Measurements from ENCODE around the gene FAM200C. TPM values are rescaled to one million over a fixed set of nuclear protein-coding genes. Genes with fewer than 3 reads are reported as not detected.

FAM200C gene
- polyA plus RNA-seq, 4 donors: 0.27 to 4.9 (median 1.6) TPM

DNA sequence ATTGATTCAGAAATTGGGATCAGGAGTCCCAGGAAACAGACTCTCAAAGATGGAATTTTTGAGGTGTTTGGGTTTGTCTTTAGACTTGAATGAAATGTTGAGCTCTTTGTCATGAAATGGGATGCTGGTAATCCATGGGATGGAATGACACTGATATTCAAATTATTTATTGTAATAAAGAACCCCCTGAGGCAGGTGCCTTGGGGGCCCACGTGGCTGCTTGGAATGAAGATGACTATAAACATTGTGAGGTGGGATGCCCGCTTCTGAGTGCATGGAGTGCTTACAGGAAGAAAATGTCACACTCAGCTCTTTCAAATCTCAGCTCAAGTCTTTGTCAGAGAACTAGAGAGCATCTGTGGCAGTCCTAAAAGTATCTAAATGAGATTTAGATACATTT, 19.8 kb downstream of the FAM200C start:
- Histone ChIP-seq H3K36me3 (ENCODE audit: control insufficient read depth in 3 of 3, insufficient read depth in 2 of 3, low read depth in 1 of 3, low read length in 3 of 3) (no peaks in the 10 kb centered on the region), H3K27ac (ENCODE audit: low read depth in 1 of 3, low read length in 2 of 3) (no peak overlapping the region), H3K9me3 (ENCODE audit: control insufficient read depth in 2 of 2, insufficient read depth in 1 of 2, low read depth in 1 of 2, low read length in 1 of 2) (no peaks in the 10 kb centered on the region), H3K4me3 (ENCODE audit: low read depth in 1 of 3, low read length in 3 of 3) (no peak overlapping the region), H3K27me3 (ENCODE audit: control insufficient read depth in 3 of 3, insufficient read depth in 3 of 3, low read length in 3 of 3) (no peaks in the 10 kb centered on the region), H3K4me1 (ENCODE audit: control insufficient read depth in 3 of 3, insufficient read depth in 2 of 3, low read depth in 1 of 3, low read length in 2 of 3) (no peaks in the 10 kb centered on the region)
- no peak for DNase-seq
- no peak for FAIRE-seq
- 69 to 88% (median 76%) methylated on average over 2 of the region's 2 CpGs for WGBS, 3 donors

DNA sequence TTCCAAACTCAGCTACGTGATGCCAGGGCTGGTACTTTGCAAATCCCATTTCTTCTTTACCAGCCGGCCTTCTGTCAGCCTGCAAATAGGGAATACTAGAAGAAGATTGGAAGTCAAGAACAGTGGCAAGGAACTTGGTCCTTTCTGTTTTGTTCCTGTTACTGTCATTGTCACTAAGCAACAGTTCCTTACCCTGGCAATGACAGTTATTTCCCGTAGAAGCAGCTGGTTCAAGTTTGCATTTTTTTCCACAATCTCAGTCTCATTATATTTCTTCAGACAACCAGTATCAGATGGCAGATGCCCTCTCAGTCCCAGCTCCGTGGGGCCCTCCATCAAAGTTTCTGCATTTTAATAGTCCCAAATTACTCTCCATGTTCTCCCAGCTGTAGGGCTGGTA, 20.3 kb downstream of the FAM200C start:
- H3K9me3 ChIP-seq (ENCODE audit: control insufficient read depth in 2 of 2, insufficient read depth in 1 of 2, low read depth in 1 of 2, low read length in 1 of 2): no peaks in the 10 kb centered on the region
- FAIRE-seq (no peak), DNase-seq (no peak)
- WGBS, 3 donors: 33 to 42% (median 34%) methylated on average over 4 of the region's 4 CpGs
- H3K27ac ChIP-seq (ENCODE audit: low read depth in 1 of 3, low read length in 2 of 3): no peak overlapping the region
- H3K4me3 ChIP-seq (ENCODE audit: low read depth in 1 of 3, low read length in 3 of 3): no peak overlapping the region
- no peaks in the 10 kb centered on the region for H3K36me3 ChIP-seq (ENCODE audit: control insufficient read depth in 3 of 3, insufficient read depth in 2 of 3, low read depth in 1 of 3, low read length in 3 of 3)
- H3K4me1 ChIP-seq (ENCODE audit: control insufficient read depth in 3 of 3, insufficient read depth in 2 of 3, low read depth in 1 of 3, low read length in 2 of 3): no peaks in the 10 kb centered on the region
- H3K27me3 ChIP-seq (ENCODE audit: control insufficient read depth in 3 of 3, insufficient read depth in 3 of 3, low read length in 3 of 3): no peaks in the 10 kb centered on the region

DNA sequence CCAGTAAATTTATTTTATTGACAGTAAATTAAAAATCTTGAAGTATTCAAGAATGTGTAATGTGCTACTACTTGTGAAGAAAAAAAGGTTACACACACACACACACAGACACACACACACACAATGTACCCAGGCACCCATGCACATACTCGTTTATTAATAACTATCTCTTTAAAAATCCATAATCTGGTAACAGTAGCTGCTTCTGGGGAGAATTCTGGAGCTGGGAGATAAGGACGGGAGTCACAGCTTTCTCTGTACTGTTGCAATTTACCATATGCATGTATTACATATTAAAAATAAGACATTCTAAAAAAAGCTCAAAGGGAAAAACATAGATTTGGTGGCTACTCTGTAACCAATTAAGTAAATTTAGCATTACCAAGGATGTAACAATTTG, 21.5 kb downstream of the FAM200C start:
- Histone ChIP-seq H3K36me3 (ENCODE audit: control insufficient read depth in 3 of 3, insufficient read depth in 2 of 3, low read depth in 1 of 3, low read length in 3 of 3) (no peaks in the 10 kb centered on the region), H3K4me1 (ENCODE audit: control insufficient read depth in 3 of 3, insufficient read depth in 2 of 3, low read depth in 1 of 3, low read length in 2 of 3) (no peaks in the 10 kb centered on the region), H3K27ac (ENCODE audit: low read depth in 1 of 3, low read length in 2 of 3) (no peak overlapping the region), H3K4me3 (ENCODE audit: low read depth in 1 of 3, low read length in 3 of 3) (no peak overlapping the region), H3K9me3 (ENCODE audit: control insufficient read depth in 2 of 2, insufficient read depth in 1 of 2, low read depth in 1 of 2, low read length in 1 of 2) (no peaks in the 10 kb centered on the region), H3K27me3 (ENCODE audit: control insufficient read depth in 3 of 3, insufficient read depth in 3 of 3, low read length in 3 of 3) (peaks cover 0 to 3% (median 0%) of the 10 kb centered on the region in 3 donors)
- no peak for DNase-seq
- 53 to 60% (median 56%) methylated on average over 2 of the region's 2 CpGs for WGBS, 3 donors
- FAIRE-seq: no peak

DNA sequence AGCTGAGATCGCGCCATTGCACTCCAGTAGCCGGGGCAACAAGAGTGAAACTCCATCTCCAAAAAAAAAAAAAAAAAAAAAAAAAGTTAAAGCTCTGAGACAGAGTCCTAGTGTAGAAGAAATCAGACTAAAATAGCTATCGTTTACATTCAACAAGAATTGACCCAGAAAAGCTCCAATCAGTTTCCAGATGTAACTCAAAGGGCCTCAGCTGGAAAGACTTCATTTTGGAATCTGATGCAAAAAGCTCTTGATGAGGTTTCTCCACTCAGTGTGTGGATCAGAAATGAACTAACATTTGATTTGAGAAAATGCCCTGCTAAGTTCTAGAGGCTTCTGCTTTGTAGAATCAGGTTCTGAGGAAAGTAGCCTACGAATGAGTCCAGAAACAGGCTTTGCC, 22.2 kb downstream of the FAM200C start:
- no peaks in the 10 kb centered on the region for H3K9me3 ChIP-seq (ENCODE audit: control insufficient read depth in 2 of 2, insufficient read depth in 1 of 2, low read depth in 1 of 2, low read length in 1 of 2)
- H3K27me3 ChIP-seq (ENCODE audit: control insufficient read depth in 3 of 3, insufficient read depth in 3 of 3, low read length in 3 of 3): peaks cover 0 to 3% (median 0%) of the 10 kb centered on the region in 3 donors
- no peak overlapping the region for H3K27ac ChIP-seq (ENCODE audit: low read depth in 1 of 3, low read length in 2 of 3)
- DNase-seq (no peak), FAIRE-seq (no peak)
- 76 to 89% (median 89%) methylated on average over 5 of the region's 5 CpGs for WGBS, 3 donors
- no peak overlapping the region for H3K4me3 ChIP-seq (ENCODE audit: low read depth in 1 of 3, low read length in 3 of 3)
- no peaks in the 10 kb centered on the region for H3K4me1 ChIP-seq (ENCODE audit: control insufficient read depth in 3 of 3, insufficient read depth in 2 of 3, low read depth in 1 of 3, low read length in 2 of 3)
- H3K36me3 ChIP-seq (ENCODE audit: control insufficient read depth in 3 of 3, insufficient read depth in 2 of 3, low read depth in 1 of 3, low read length in 3 of 3): no peaks in the 10 kb centered on the region

DNA sequence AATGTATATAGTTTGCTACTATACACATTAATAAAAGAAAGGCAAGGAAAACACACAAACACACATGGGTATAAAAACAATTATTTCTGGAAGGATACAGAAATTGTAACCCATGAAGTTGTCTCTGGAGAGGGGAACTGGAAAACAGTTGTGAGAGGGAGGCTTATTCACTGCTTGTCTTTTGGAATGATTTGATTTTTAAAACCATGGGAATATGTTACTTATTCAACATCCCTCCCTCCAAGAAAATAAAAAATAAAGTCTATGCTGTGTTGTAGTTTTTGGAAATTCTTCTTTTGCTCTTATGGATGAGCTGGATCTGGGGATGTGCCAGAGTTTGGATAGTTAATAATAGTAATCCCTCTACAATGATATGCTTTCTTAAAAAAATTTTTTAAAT, 23.4 kb downstream of the FAM200C start:
- no peak for FAIRE-seq
- Histone ChIP-seq H3K36me3 (ENCODE audit: control insufficient read depth in 3 of 3, insufficient read depth in 2 of 3, low read depth in 1 of 3, low read length in 3 of 3) (no peaks in the 10 kb centered on the region), H3K4me1 (ENCODE audit: control insufficient read depth in 3 of 3, insufficient read depth in 2 of 3, low read depth in 1 of 3, low read length in 2 of 3) (no peaks in the 10 kb centered on the region), H3K4me3 (ENCODE audit: low read depth in 1 of 3, low read length in 3 of 3) (no peak overlapping the region), H3K9me3 (ENCODE audit: control insufficient read depth in 2 of 2, insufficient read depth in 1 of 2, low read depth in 1 of 2, low read length in 1 of 2) (no peaks in the 10 kb centered on the region), H3K27ac (ENCODE audit: low read depth in 1 of 3, low read length in 2 of 3) (no peak overlapping the region), H3K27me3 (ENCODE audit: control insufficient read depth in 3 of 3, insufficient read depth in 3 of 3, low read length in 3 of 3) (peaks cover 0 to 9% (median 0%) of the 10 kb centered on the region in 3 donors)
- no peak for DNase-seq

DNA sequence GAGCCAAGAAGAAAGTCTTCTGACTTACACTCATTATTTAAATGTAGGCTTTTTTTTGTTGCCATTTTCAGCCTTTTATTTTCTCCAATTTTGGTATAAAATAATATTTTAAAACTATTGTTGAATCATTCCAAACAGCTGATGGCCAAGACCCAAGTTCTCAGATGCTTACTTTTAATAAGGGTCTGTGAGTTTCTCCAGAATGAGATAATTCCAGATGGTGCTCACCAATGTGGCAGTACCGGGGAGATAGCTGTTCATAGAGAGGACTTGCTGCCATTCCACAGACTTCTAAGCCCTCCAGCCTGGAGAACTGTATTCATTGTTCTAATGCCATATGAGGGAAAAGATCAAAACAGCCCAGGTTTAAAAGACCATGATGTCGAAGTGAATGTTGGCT, 24.2 kb downstream of the FAM200C start:
- Histone ChIP-seq H3K4me3 (ENCODE audit: low read depth in 1 of 3, low read length in 3 of 3) (no peak overlapping the region), H3K4me1 (ENCODE audit: control insufficient read depth in 3 of 3, insufficient read depth in 2 of 3, low read depth in 1 of 3, low read length in 2 of 3) (no peaks in the 10 kb centered on the region), H3K27ac (ENCODE audit: low read depth in 1 of 3, low read length in 2 of 3) (no peak overlapping the region), H3K9me3 (ENCODE audit: control insufficient read depth in 2 of 2, insufficient read depth in 1 of 2, low read depth in 1 of 2, low read length in 1 of 2) (no peaks in the 10 kb centered on the region), H3K27me3 (ENCODE audit: control insufficient read depth in 3 of 3, insufficient read depth in 3 of 3, low read length in 3 of 3) (peaks cover 0 to 10% (median 0%) of the 10 kb centered on the region in 3 donors), H3K36me3 (ENCODE audit: control insufficient read depth in 3 of 3, insufficient read depth in 2 of 3, low read depth in 1 of 3, low read length in 3 of 3) (no peaks in the 10 kb centered on the region)
- 61 to 81% (median 80%) methylated on average over 2 of the region's 2 CpGs for WGBS, 3 donors
- FAIRE-seq (no peak), DNase-seq (no peak)

DNA sequence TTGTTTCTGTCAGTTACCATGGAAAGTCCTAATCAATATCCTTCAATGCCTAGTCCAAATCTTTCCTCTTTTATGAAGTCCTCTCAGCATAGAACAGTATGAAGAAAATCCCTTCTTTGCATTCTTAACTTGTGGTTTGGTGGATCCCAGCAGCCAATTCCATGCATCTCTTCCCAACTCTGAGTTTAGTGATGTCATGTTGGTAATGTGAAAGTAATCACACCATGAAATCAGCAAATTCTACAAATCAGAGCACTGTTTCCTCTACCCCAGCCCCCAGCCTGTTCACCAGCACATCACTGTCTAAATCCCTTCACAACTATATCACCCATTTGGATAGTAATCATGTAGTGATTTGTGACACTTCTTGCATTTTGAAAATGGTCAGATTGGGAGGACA, 24.7 kb downstream of the FAM200C start:
- DNase-seq (no peak), FAIRE-seq (no peak)
- Histone ChIP-seq H3K36me3 (ENCODE audit: control insufficient read depth in 3 of 3, insufficient read depth in 2 of 3, low read depth in 1 of 3, low read length in 3 of 3) (no peaks in the 10 kb centered on the region), H3K27ac (ENCODE audit: low read depth in 1 of 3, low read length in 2 of 3) (no peak overlapping the region), H3K27me3 (ENCODE audit: control insufficient read depth in 3 of 3, insufficient read depth in 3 of 3, low read length in 3 of 3) (peaks cover 0 to 15% (median 0%) of the 10 kb centered on the region in 3 donors), H3K4me1 (ENCODE audit: control insufficient read depth in 3 of 3, insufficient read depth in 2 of 3, low read depth in 1 of 3, low read length in 2 of 3) (no peaks in the 10 kb centered on the region), H3K9me3 (ENCODE audit: control insufficient read depth in 2 of 2, insufficient read depth in 1 of 2, low read depth in 1 of 2, low read length in 1 of 2) (no peaks in the 10 kb centered on the region), H3K4me3 (ENCODE audit: low read depth in 1 of 3, low read length in 3 of 3) (no peak overlapping the region)

DNA sequence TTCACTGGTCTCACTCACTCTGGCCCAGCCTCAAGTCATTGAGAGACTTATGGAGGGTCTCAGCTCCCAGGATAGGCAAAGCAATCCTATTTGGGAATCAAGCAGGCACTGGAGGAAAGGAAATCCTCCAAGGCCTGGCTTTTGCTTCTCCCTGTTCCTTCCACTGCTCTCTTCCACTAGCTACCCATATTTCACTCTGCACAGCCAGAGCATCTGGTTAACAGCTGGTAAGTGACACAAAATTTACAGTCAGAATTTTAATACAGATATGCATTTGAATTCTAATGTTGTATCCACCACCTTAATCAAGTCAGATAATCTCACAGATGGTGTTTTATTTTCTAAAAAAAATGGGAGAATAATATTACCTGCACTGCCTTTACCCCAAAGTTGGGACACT, 28.6 kb downstream of the FAM200C start:
- H3K4me3 ChIP-seq (ENCODE audit: low read depth in 1 of 3, low read length in 3 of 3): no peak overlapping the region
- no peaks in the 10 kb centered on the region for H3K4me1 ChIP-seq (ENCODE audit: control insufficient read depth in 3 of 3, insufficient read depth in 2 of 3, low read depth in 1 of 3, low read length in 2 of 3)
- FAIRE-seq (no peak), DNase-seq (no peak)
- peaks cover 0 to 3% of the 10 kb centered on the region in 2 donors for H3K9me3 ChIP-seq (ENCODE audit: control insufficient read depth in 2 of 2, insufficient read depth in 1 of 2, low read depth in 1 of 2, low read length in 1 of 2)
- H3K27ac ChIP-seq (ENCODE audit: low read depth in 1 of 3, low read length in 2 of 3): no peak overlapping the region
- no peaks in the 10 kb centered on the region for H3K36me3 ChIP-seq (ENCODE audit: control insufficient read depth in 3 of 3, insufficient read depth in 2 of 3, low read depth in 1 of 3, low read length in 3 of 3)
- H3K27me3 ChIP-seq (ENCODE audit: control insufficient read depth in 3 of 3, insufficient read depth in 3 of 3, low read length in 3 of 3): peaks cover 0 to 26% (median 3%) of the 10 kb centered on the region in 3 donors

DNA sequence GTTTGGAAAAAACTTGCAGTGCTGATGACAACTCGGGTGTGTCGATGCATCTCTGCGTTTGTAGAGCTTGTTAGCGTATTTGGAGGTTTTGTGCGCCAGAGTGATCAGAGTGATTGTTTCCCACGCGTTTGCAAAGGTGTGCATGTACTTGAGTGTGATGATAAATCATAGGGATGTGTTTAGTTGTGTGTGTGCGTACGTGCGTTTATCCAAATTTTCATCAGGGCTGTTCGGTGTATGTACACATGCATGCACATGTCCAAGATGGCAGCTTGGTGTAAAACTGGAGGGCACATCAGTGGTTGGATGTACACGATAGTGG, 29.2 kb downstream of the FAM200C start:
- Histone ChIP-seq H3K4me3 (ENCODE audit: low read depth in 1 of 3, low read length in 3 of 3) (peak overlapping the region in 1 of 3 donors; percentile 49), H3K27ac (ENCODE audit: low read depth in 1 of 3, low read length in 2 of 3) (no peak overlapping the region), H3K4me1 (ENCODE audit: control insufficient read depth in 3 of 3, insufficient read depth in 2 of 3, low read depth in 1 of 3, low read length in 2 of 3) (no peaks in the 10 kb centered on the region), H3K9me3 (ENCODE audit: control insufficient read depth in 2 of 2, insufficient read depth in 1 of 2, low read depth in 1 of 2, low read length in 1 of 2) (peaks cover 0 to 3% of the 10 kb centered on the region in 2 donors), H3K36me3 (ENCODE audit: control insufficient read depth in 3 of 3, insufficient read depth in 2 of 3, low read depth in 1 of 3, low read length in 3 of 3) (no peaks in the 10 kb centered on the region), H3K27me3 (ENCODE audit: control insufficient read depth in 3 of 3, insufficient read depth in 3 of 3, low read length in 3 of 3) (peaks cover 0 to 26% (median 3%) of the 10 kb centered on the region in 3 donors)
- 46 to 64% (median 58%) methylated on average over 12 of the region's 12 CpGs for WGBS, 3 donors
- DNase-seq: no peak
- FAIRE-seq: no peak
